HCT116 (cell line): Measurements from ENCODE around the gene PDE10A. TPM values are rescaled to one million over a fixed set of nuclear protein-coding genes. Genes with fewer than 3 reads are reported as not detected.

Experiments used
- ATAC-seq: fragments of 200-7000 bp; cut with Tn5 transposase; 2 replicates; pipeline ENCODE4 v1.9.1; 2020; ENCODE audit warnings: mild to moderate bottlenecking, moderate library complexity
- Bru-seq: library from RNA; stranded (reverse); fragments of 400-500 nt; gene quantifications from one replicate; lab custom pipeline; 2021; lab: Mats Ljungman, UMichigan
- BruChase-seq, 2 experiments: library from RNA; stranded (reverse); fragments of 400-500 nt; gene quantifications; one replicate each; lab custom pipeline; 2021; lab: Mats Ljungman, UMichigan
- BruUV-seq: library from RNA; stranded (reverse); fragments of 400-500 nt; replicated peaks from 2 replicates; lab custom pipeline; 2021; lab: Mats Ljungman, UMichigan
- CTCF ChIA-PET: fragments of 300-600 bp; sonication (Branson Sonifier 250); formaldehyde crosslinking; loops from one replicate; lab custom pipeline; 2021; ENCODE audit warnings: antibody characterized with exemption; lab: Charles Lee
- POLR2A ChIA-PET: fragments of 300-600, 350-600 bp; sonication (Branson Sonifier 250); formaldehyde crosslinking; loops from one replicate; lab custom pipeline; 2021; ENCODE audit warnings: antibody characterized with exemption; lab: Charles Lee
- RAD21 ChIA-PET, 2 experiments: fragments of 300-600 bp; sonication (Branson Sonifier 250); formaldehyde crosslinking; loops; one replicate each; lab custom pipeline; 2023; ENCODE audit warnings: low total read pairs in 2 of 2; ENCODE audit not compliant: uncharacterized antibody in 2 of 2, unreplicated experiment in 2 of 2, low non-redundant PET in 1 of 2; lab: Charles Lee
- DNase-seq: peaks from one replicate; pipeline ENCODE4 v3.0.0-alpha.2; 2010; ENCODE audit warnings: low read depth, low spot score
- H2AFZ ChIP-seq: fragments of 200-600 bp; shearing (Covaris generic), sonication (generic); 2 replicates; pipeline ENCODE4 v1.6.1; 2017; ENCODE audit warnings: low read depth, mixed run types, mixed read lengths, antibody characterized with exemption, low read length; ENCODE audit not compliant: poor library complexity, severe bottlenecking
- H3K27ac ChIP-seq: 2 replicates; pipeline ENCODE4 v1.5.1; 2012; ENCODE audit warnings: low read depth, low read length
- H3K27me3 ChIP-seq: fragments of 200-600 bp; sonication (generic); 2 replicates; pipeline ENCODE4 v1.6.1; 2016; ENCODE audit warnings: mixed run types, low read length, mixed read lengths; ENCODE audit not compliant: insufficient read depth
- H3K36me3 ChIP-seq, 2 experiments: fragments of 200-500 bp in 1 of 2; fragments of 200-600 bp in 1 of 2; sonication (Bioruptor generic) in 1 of 2; sonication (generic) in 1 of 2; 2 replicates each; pipeline versions ENCODE4 v1.5.1 to v1.6.1; 2014 to 2016; ENCODE audit warnings: low read length in 2 of 2, inconsistent platforms in 1 of 2, mixed read lengths in 1 of 2, mixed run types in 1 of 2; ENCODE audit not compliant: insufficient read depth in 2 of 2, control insufficient read depth in 1 of 2
- H3K4me1 ChIP-seq, 2 experiments: fragments of 200-600 bp in 1 of 2; sonication (generic) in 1 of 2; 2 replicates each; pipeline versions ENCODE4 v1.5.1 to v1.6.1; 2012 to 2017; ENCODE audit warnings: low read length in 2 of 2, inconsistent platforms in 1 of 2, mild to moderate bottlenecking in 1 of 2, mixed read lengths in 1 of 2, mixed run types in 1 of 2, moderate library complexity in 1 of 2; ENCODE audit not compliant: insufficient read depth in 2 of 2, control insufficient read depth in 1 of 2
- H3K4me2 ChIP-seq: fragments of 200-600 bp; sonication (generic); 2 replicates; pipeline ENCODE4 v1.6.1; 2017; ENCODE audit warnings: mixed run types, low read length, mixed read lengths
- H3K4me3 ChIP-seq, 2 experiments: fragments of 200-600 bp in 1 of 2; sonication (generic) in 1 of 2; replicated peaks in 1 of 2; 2 replicates each; pipeline ENCODE4 v1.5.1; 2011 to 2016; ENCODE audit warnings: low read length in 2 of 2, control low read depth in 1 of 2, low read depth in 1 of 2, mild to moderate bottlenecking in 1 of 2, mixed read lengths in 1 of 2, mixed run types in 1 of 2
- H3K79me2 ChIP-seq: fragments of 200-600 bp; sonication (generic); 2 replicates; pipeline ENCODE4 v1.6.1; 2017; ENCODE audit warnings: mild to moderate bottlenecking, mixed run types, low read length, moderate library complexity, mixed read lengths; ENCODE audit not compliant: insufficient read depth
- H3K9ac ChIP-seq: fragments of 200-600 bp; sonication (generic); 2 replicates; pipeline ENCODE4 v1.6.1; 2016; ENCODE audit warnings: low read length, mixed read lengths
- H3K9me2 ChIP-seq: fragments of 200-600 bp; sonication (generic), shearing (Covaris generic); 2 replicates; pipeline ENCODE4 v1.6.1; 2017; ENCODE audit warnings: mixed run types, mild to moderate bottlenecking, moderate library complexity; ENCODE audit not compliant: insufficient read depth
- H3K9me3 ChIP-seq, 2 experiments: fragments of 200-500 bp in 1 of 2; fragments of 200-600 bp in 1 of 2; sonication (Bioruptor generic) in 1 of 2; sonication (generic) in 1 of 2; 2 replicates each; pipeline ENCODE4 v1.6.1; 2014 to 2017; ENCODE audit warnings: low read length in 2 of 2, mixed read lengths in 2 of 2, inconsistent platforms in 1 of 2, low read depth in 1 of 2, mild to moderate bottlenecking in 1 of 2, mixed run types in 1 of 2, moderate library complexity in 1 of 2; ENCODE audit not compliant: control insufficient read depth in 1 of 2, insufficient read depth in 1 of 2
- H4K20me1 ChIP-seq: fragments of 200-600 bp; sonication (generic), shearing (Covaris generic); 2 replicates; pipeline ENCODE4 v1.6.1; 2017; ENCODE audit warnings: mixed run types, mild to moderate bottlenecking, moderate library complexity; ENCODE audit not compliant: insufficient read depth
- ATF3 ChIP-seq: IDR thresholded peaks from 2 replicates; pipeline ENCODE4 v1.6.1; 2012
- CTCF ChIP-seq, 3 experiments: fragments of 200-600 bp in 1 of 3; sonication (generic) in 1 of 3; IDR thresholded peaks in 2 of 3; conservative IDR thresholded peaks in 1 of 3; 2 replicates each; pipeline ENCODE4 v1.5.1; 2012 to 2017; ENCODE audit warnings: low read depth in 2 of 3, low read length in 2 of 3, antibody characterized with exemption in 1 of 3, borderline replicate concordance in 1 of 3, control low read depth in 1 of 3, mild to moderate bottlenecking in 1 of 3, mixed read lengths in 1 of 3, mixed run types in 1 of 3, moderate library complexity in 1 of 3; ENCODE audit not compliant: insufficient read depth in 1 of 3
- EZH2 ChIP-seq: fragments of 200-600 bp; sonication (generic); IDR thresholded peaks from 2 replicates; pipeline ENCODE4 v1.6.1; 2017; ENCODE audit warnings: antibody characterized with exemption, mixed run types
- EZH2phosphoT487 ChIP-seq: fragments of 200-600 bp; IDR thresholded peaks from 2 replicates; pipeline ENCODE4 v1.6.1; 2018; ENCODE audit warnings: antibody characterized with exemption, borderline replicate concordance
- JUND ChIP-seq: IDR thresholded peaks from 2 replicates; pipeline ENCODE4 v1.6.1; 2012
- POLR2A ChIP-seq: IDR thresholded peaks from 2 replicates; pipeline ENCODE4 v1.7.0; 2011; ENCODE audit warnings: borderline replicate concordance; ENCODE audit not compliant: insufficient read depth, insufficient read length; ENCODE audit errors: extremely low read depth
- POLR2AphosphoS5 ChIP-seq: IDR thresholded peaks from 2 replicates; pipeline ENCODE4 v1.6.1; 2011; ENCODE audit warnings: mild to moderate bottlenecking, low read depth, low read length, moderate library complexity
- REST ChIP-seq: IDR thresholded peaks from 2 replicates; pipeline ENCODE4 v1.6.1; 2012; ENCODE audit warnings: low read depth
- SIN3A ChIP-seq: IDR thresholded peaks from 2 replicates; pipeline ENCODE4 v1.6.1; 2012; ENCODE audit warnings: low read depth
- SP1 ChIP-seq: IDR thresholded peaks from 2 replicates; pipeline ENCODE4 v1.6.1; 2012; ENCODE audit warnings: low read depth
- ZFX ChIP-seq: fragments of 450-650 bp; IDR thresholded peaks from 2 replicates; pipeline ENCODE4 v1.6.1; 2017
- ZNF274 ChIP-seq: fragments of 200-500 bp; sonication (Bioruptor generic); IDR thresholded peaks from 2 replicates; pipeline ENCODE4 v1.6.1; 2014; ENCODE audit warnings: mild to moderate bottlenecking, low read depth, low read length, inconsistent platforms
- intact Hi-C: fragments of 100-400 bp; cut with micrococcal nuclease; formaldehyde crosslinking; loops from 2 replicates; pipeline ENCODE4 v1.10.0; 2022
- long read RNA-seq: library from polyadenylated mRNA; unstranded; transcript quantifications from one replicate; pipeline ENCODE4 v2.0.0, GENCODE V29; 2021; ENCODE audit not compliant: unreplicated experiment
- polyA plus RNA-seq: library from polyadenylated mRNA; unstranded; fragments of >200 nt; gene quantifications from 2 replicates; pipeline ENCODE4 v1.2.1, GENCODE V29; 2012; ENCODE audit warnings: missing spikeins
- total RNA-seq: library from RNA; stranded (reverse); gene quantifications from one replicate; pipeline ENCODE4 v1.2.1, GENCODE V29; 2021; ENCODE audit not compliant: unreplicated experiment

The PDE10A gene
- total RNA-seq (0.37 TPM), Bru-seq, nascent RNA (percentile 24 among the genes with signal in this experiment), BruChase-seq, experiment 1, labeled RNA remaining after a 6-hour chase (percentile 15 among the genes with signal in this experiment), BruChase-seq, experiment 2, labeled RNA remaining after a 2-hour chase (percentile 15 among the genes with signal in this experiment)
- 0.05 and 0.07 TPM in 2 replicates for polyA plus RNA-seq
- long read RNA-seq, result 0 reads

DNA sequence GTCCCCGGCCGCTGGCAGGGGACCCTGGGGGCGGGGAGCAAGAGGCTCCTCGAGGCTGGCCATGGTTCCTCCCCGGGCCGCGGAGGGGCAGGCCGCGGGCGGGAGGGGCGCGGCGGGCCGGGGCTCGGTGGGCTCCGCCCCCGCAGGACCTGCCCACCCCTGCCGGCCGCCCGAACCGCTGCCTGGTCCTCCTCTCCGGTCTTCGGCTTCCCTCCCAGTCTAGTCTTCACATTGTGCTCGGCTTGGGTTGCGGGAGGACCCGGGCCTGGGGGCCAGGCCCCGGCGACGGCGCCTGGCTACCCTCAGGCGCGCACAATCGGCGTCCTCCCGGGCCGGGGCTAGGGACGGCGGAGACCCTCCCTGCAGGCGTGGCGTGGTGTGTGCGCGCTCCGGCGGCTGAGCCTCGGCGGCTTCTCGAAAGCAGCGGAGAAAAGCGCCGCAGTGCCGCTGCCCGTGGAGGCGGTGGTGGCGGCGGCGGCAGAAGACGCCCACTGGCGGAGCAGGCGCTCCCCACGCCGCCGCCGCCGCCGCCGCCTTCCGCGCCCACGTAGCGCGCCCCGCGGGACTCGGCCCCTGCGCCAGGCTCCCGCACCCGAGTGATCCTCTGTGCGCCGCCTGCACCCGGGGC is at the start of gene PDE10A:
Gene PDE10A, minus strand, starts transcription at position 493 of the 628 bp plus-strand sequence. Its CDS starts 430 bp downstream, at position 63.
- Histone ChIP-seq H4K20me1 (no peaks in the 10 kb centered on the region), H3K36me3 (no peaks in the 10 kb centered on the region), H3K4me2 (no peak within 1 kb of the TSS), H3K79me2 (no peaks in the 10 kb centered on the region), H3K9me2 (no peaks in the 10 kb centered on the region), H3K4me3 (no peak within 1 kb of the TSS), H2AFZ (no peak within 1 kb of the TSS), H3K9ac (no peak within 1 kb of the TSS), H3K27me3 (no peaks in the 10 kb centered on the region), H3K4me1 (no peaks in the 10 kb centered on the region), H3K27ac (no peak within 1 kb of the TSS), H3K9me3 (no peaks in the 10 kb centered on the region; a peak in 1 of 4 replicates)
- ChIA-PET RAD21 (no interaction called here), POLR2A (no interaction called here), CTCF (no interaction called here)
- TF ChIP-seq JUND (no peak), REST (no peak), SIN3A (no peak), SP1 (no peak), ZFX (no peak), CTCF (IDR thresholded peaks at IDR 0.05 in 2 of 3, conservative IDR thresholded peaks at IDR 0.05 in 1 of 3; ENCODE audit: borderline replicate concordance in 1 of 3, insufficient read depth in 1 of 3, low read depth in 2 of 3, low read length in 2 of 3) (no peak), POLR2AphosphoS5 (no peak), ATF3 (no peak), EZH2 (no peak), ZNF274 (no peak), EZH2phosphoT487 (no peak), POLR2A (no peak)
- no TSS peak for BruUV-seq
- intact Hi-C loops, result no loop called here
- DNase-seq, result no peak
- ATAC-seq, result no peak
